Astrocyte (in vitro differentiated cells and primary cell): Measurements from ENCODE around the gene PIP4K2B. TPM values are rescaled to one million over a fixed set of nuclear protein-coding genes. Genes with fewer than 3 reads are reported as not detected.

ENCODE experiments used
- DNase-seq: peaks from one replicate; pipeline ENCODE4 v3.0.0-alpha.2; 2010; ENCODE audit warnings: low read depth
- FAIRE-seq: peaks from 2 replicates; lab custom pipeline; 2011; peaks lifted over from hg19 to GRCh38; lab: Jason Lieb, UNC
- H2AFZ ChIP-seq: 2 replicates; pipeline ENCODE4 v1.6.0; 2012; ENCODE audit warnings: low read depth, low read length, inconsistent platforms
- H3K27ac ChIP-seq: 2 replicates; pipeline ENCODE4 v1.5.1; 2011; ENCODE audit warnings: low read depth, low read length, inconsistent platforms
- H3K27me3 ChIP-seq: 2 replicates; pipeline ENCODE4 v1.6.0; 2011; ENCODE audit warnings: low read length, inconsistent platforms; ENCODE audit not compliant: insufficient read depth
- H3K36me3 ChIP-seq: 2 replicates; pipeline ENCODE4 v1.5.1; 2011; ENCODE audit warnings: low read length, inconsistent platforms; ENCODE audit not compliant: insufficient read depth
- H3K4me1 ChIP-seq: 2 replicates; pipeline ENCODE4 v1.5.1; 2011; ENCODE audit warnings: low read length, inconsistent platforms; ENCODE audit not compliant: insufficient read depth
- H3K4me2 ChIP-seq: 2 replicates; pipeline ENCODE4 v1.6.0; 2012; ENCODE audit warnings: low read length, inconsistent platforms
- H3K4me3 ChIP-seq: 2 replicates; pipeline ENCODE4 v1.5.1; 2011; ENCODE audit warnings: low read depth, mild to moderate bottlenecking, low read length, inconsistent platforms; ENCODE audit not compliant: insufficient read depth
- H3K79me2 ChIP-seq: 2 replicates; pipeline ENCODE4 v1.6.0; 2012; ENCODE audit warnings: mild to moderate bottlenecking, low read length, inconsistent platforms; ENCODE audit not compliant: insufficient read depth
- H3K9ac ChIP-seq: 2 replicates; pipeline ENCODE4 v1.6.0; 2012; ENCODE audit warnings: mild to moderate bottlenecking, low read length, inconsistent platforms
- H3K9me3 ChIP-seq: 2 replicates; pipeline ENCODE4 v1.5.1; 2012; ENCODE audit warnings: low read depth, mild to moderate bottlenecking, low read length, inconsistent platforms; ENCODE audit not compliant: insufficient read depth
- H4K20me1 ChIP-seq: 2 replicates; pipeline ENCODE4 v1.6.0; 2012; ENCODE audit warnings: low read length, inconsistent platforms; ENCODE audit not compliant: insufficient read depth
- H3K27ac Mint-ChIP-seq: one replicate; pipeline ENCODE4 v1.8.0; 2021; ENCODE audit warnings: mild to moderate bottlenecking, mixed read lengths; ENCODE audit not compliant: unreplicated experiment
- H3K27me3 Mint-ChIP-seq: one replicate; pipeline ENCODE4 v1.8.0; 2021; ENCODE audit warnings: low read depth, mixed read lengths; ENCODE audit not compliant: unreplicated experiment
- H3K36me3 Mint-ChIP-seq: one replicate; pipeline ENCODE4 v1.8.0; 2021; ENCODE audit warnings: low read depth, mixed read lengths; ENCODE audit not compliant: unreplicated experiment
- H3K4me1 Mint-ChIP-seq: one replicate; pipeline ENCODE4 v1.8.0; 2021; ENCODE audit warnings: low read depth, mixed read lengths; ENCODE audit not compliant: unreplicated experiment
- H3K4me3 Mint-ChIP-seq: one replicate; pipeline ENCODE4 v1.8.0; 2021; ENCODE audit warnings: mild to moderate bottlenecking, moderate library complexity, mixed read lengths; ENCODE audit not compliant: unreplicated experiment
- H3K9me3 Mint-ChIP-seq: one replicate; pipeline ENCODE4 v1.8.0; 2021; ENCODE audit warnings: mild to moderate bottlenecking, mixed read lengths; ENCODE audit not compliant: unreplicated experiment
- CTCF ChIP-seq: IDR thresholded peaks from 2 replicates; pipeline ENCODE4 v1.5.1; 2011; ENCODE audit warnings: low read depth, mild to moderate bottlenecking, inconsistent platforms, low read length, moderate library complexity; ENCODE audit not compliant: insufficient read depth
- EZH2 ChIP-seq: IDR thresholded peaks from 2 replicates; pipeline ENCODE4 v1.6.1; 2012; ENCODE audit warnings: mild to moderate bottlenecking, low read length, inconsistent platforms; ENCODE audit not compliant: insufficient read depth
- microRNA-seq: library from miRNA; unstranded; fragments of <30 nt; microRNA quantifications from one replicate; pipeline ENCODE4 v1.2.0, GENCODE V29; 2020
- total RNA-seq: library from RNA; stranded (reverse); gene quantifications from 2 replicates; pipeline ENCODE4 v1.2.1, GENCODE V29; 2021

Gene PIP4K2B
- total RNA-seq, 1 donor from 2014 or later: 58.2 TPM

- Mint-ChIP-seq H3K27ac (no peak overlapping the region), H3K36me3 (peaks cover 14% of the 10 kb centered on the region), H3K27me3 (peaks cover 6% of the 10 kb centered on the region), H3K9me3 (no peaks in the 10 kb centered on the region), H3K4me3 (no peak overlapping the region), H3K4me1 (no peaks in the 10 kb centered on the region)
- FAIRE-seq (no peak), DNase-seq (no peak)
- no peaks in the 10 kb centered on the region for H3K79me2 ChIP-seq
- H3K9me3 ChIP-seq: no peaks in the 10 kb centered on the region
- no peak overlapping the region for H3K9ac ChIP-seq
- H2AFZ ChIP-seq: no peak overlapping the region
- no peaks in the 10 kb centered on the region for H3K4me1 ChIP-seq
- H3K4me2 ChIP-seq: no peak overlapping the region
- no peaks in the 10 kb centered on the region for H3K27me3 ChIP-seq
- no peak overlapping the region for H3K4me3 ChIP-seq
- TF ChIP-seq CTCF (no peak), EZH2 (no peak)
- H3K27ac ChIP-seq: no peak overlapping the region
- peaks cover 5% of the 10 kb centered on the region for H3K36me3 ChIP-seq
- no peaks in the 10 kb centered on the region for H4K20me1 ChIP-seq
These were observed 82.1 kb downstream of the PIP4K2B start for GRCh38 chr17:38717139-38717745.

- Histone ChIP-seq H2AFZ (no peak overlapping the region), H3K27ac (no peak overlapping the region), H3K9ac (no peak overlapping the region), H3K27me3 (no peaks in the 10 kb centered on the region), H3K4me2 (no peak overlapping the region), H3K4me1 (no peaks in the 10 kb centered on the region), H3K36me3 (peaks cover 5% of the 10 kb centered on the region), H3K9me3 (no peaks in the 10 kb centered on the region), H3K79me2 (no peaks in the 10 kb centered on the region), H3K4me3 (no peak overlapping the region), H4K20me1 (no peaks in the 10 kb centered on the region)
- Mint-ChIP-seq H3K9me3 (no peaks in the 10 kb centered on the region), H3K27me3 (peaks cover 6% of the 10 kb centered on the region), H3K27ac (no peak overlapping the region), H3K4me1 (no peaks in the 10 kb centered on the region), H3K36me3 (peaks cover 17% of the 10 kb centered on the region), H3K4me3 (no peak overlapping the region)
- FAIRE-seq (no peak), DNase-seq (no peak)
- TF ChIP-seq EZH2 (no peak), CTCF (no peak)
These were observed 82.9 kb downstream of the PIP4K2B start for GRCh38 chr17:38716368-38717005.

Small RNA genes within 50 kb of the gene (microRNA-seq; reads per million reads assigned to microRNA genes)
- gene MIR4726 (3.3 reads per million, percentile 9 among the genes with 10 or more reads in this experiment), gene MIR4727 (1.1 reads per million)

Other genes starting within 250 kb of the PIP4K2B start
- gene SRCIN1, start 193.6 kb downstream of the PIP4K2B start, total RNA-seq: 0.75 and 1.5 TPM in 2 replicates
- gene EPOP, start 124.6 kb downstream of the PIP4K2B start, total RNA-seq: 2.4 and 4.1 TPM in 2 replicates
- gene MLLT6, start 94.3 kb downstream of the PIP4K2B start, total RNA-seq: 18.1 and 20.9 TPM in 2 replicates
- gene CISD3, start 69.2 kb downstream of the PIP4K2B start, total RNA-seq: 12.0 and 13.1 TPM in 2 replicates
- gene PCGF2, start 51.2 kb downstream of the PIP4K2B start, total RNA-seq: 68.2 and 73.7 TPM in 2 replicates
- gene PSMB3, start 46.8 kb downstream of the PIP4K2B start, total RNA-seq: 166 and 191 TPM in 2 replicates
- gene CWC25, start 25.8 kb upstream of the PIP4K2B start, total RNA-seq: 12.4 and 13.7 TPM in 2 replicates
- gene RPL23, start 54.2 kb upstream of the PIP4K2B start, total RNA-seq: 954 and 1,087 TPM in 2 replicates
- gene LASP1, start 70.5 kb upstream of the PIP4K2B start, total RNA-seq: 395 and 421 TPM in 2 replicates
- gene FBXO47, start 167.8 kb upstream of the PIP4K2B start, total RNA-seq: not detected in 2 replicates